ENCODE measurements around the gene MYO1E.

- TF ChIP-seq CTCF (IDR thresholded peaks at IDR 0.05): no peak
- TF ChIP-seq POLR2A (IDR thresholded peaks at IDR 0.05): no peak
Measured at GRCh38 chr15:59150185-59150584, 222.5 kb downstream of the MYO1E start.

All from uterus (tissue), 2 donors.